GM21528 (cell line): ENCODE measurements around the gene ACTN1.
"Not testable (repeated sequence)": the region's sequence is repeated elsewhere in the genome, so short reads cannot be mapped to it uniquely, and the experiment has no call there.

Experiments
- ATAC-seq: cut with Tn5 transposase; IDR thresholded peaks from one replicate; pipeline ENCODE4 v1.9.1; 2021; ENCODE audit warnings: mild to moderate bottlenecking, moderate library complexity; ENCODE audit not compliant: unreplicated experiment, low FRiP score

Gene ACTN1

DNA sequence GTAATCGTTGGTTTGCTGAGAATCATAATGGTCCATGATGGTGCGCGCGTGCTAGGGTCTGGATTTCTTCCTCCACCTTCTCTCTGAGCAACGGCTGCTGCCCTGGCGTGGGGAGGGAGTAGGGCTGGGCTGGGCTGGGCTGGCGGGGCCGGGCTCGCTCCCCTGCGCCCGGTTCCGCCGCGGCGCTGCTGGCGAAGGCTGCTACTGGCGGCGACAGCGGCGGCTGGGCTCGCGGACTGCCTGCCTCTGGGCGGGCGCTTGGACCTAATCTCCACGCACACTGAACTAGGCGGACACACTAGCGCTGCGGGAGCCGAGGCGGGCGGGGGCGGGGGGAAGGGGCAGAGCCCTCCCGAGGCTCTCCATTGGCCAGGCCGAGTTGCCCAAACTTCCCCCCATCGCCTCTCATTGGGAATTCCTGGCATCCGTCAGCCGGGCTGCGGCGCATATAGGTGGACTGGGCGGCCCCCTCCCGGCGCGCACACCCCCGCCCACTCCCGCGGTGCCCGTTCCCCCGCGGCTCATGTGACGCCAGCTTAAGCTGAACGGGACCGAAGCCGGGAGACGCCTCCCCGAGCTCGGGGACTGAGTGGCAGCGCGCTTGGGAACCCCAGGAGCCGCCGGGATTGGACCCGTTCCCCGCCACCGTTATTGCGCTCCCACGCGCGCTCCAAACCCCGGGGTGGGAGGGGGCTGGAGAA is at the start of gene ACTN1:
Gene ACTN1, minus strand, starts transcription at position 282 of the 701 bp plus-strand sequence. Its CDS starts 246 bp downstream, at position 36.
- no peak for ATAC-seq

DNA sequence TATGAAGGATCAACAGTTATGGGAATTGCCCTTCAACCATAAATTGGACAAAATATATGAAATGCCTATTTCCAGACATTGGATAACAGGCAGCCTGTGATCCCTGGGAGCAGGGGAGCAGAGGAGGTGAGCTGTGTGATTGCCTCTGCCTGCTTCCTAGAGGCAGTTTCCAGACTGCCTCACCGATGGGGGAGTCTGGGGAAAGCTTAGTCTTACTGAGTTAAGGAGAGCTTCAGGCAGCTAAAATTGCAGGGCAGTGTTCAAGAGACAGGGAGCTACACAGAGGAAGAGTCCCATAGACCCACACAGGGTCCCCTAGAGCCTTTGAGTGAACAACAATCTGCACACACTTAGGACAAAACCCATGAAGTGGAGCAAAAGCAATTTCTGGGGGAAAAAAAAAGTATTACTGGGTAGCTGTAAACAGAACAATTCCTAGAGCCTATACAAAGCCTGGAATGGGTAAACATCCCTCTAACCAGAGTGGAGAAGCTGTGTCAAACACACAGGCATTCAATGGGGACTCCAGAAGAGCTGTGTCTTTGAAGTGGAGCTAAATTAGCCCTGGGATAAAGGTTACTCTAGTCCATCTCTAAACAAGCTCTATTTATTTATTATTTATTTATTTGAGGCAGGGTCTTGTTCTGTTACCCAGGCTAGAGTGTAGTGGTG is 48.3 kb upstream of the ACTN1 start:
- ATAC-seq: no peak

DNA sequence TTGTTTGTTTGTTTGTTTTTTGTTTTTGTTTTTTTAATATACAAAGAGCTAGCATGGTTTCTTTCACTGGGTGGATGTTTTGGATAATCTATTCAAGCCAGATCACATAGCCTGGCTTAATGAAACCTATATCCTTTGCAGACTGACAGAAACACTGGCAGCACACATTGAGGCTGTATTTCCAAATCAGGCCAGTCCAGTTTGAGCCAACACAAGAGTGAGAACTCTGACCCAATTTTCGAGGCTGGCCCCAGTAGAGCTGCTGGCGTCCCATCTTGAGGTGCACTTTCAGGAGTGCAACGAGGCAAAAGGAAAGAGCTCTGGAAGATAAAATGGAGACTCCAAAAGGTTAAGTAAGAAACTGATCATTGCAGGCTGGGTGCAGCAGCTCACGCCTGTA is 43.9 kb upstream of the ACTN1 start:
- ATAC-seq: no peak

DNA sequence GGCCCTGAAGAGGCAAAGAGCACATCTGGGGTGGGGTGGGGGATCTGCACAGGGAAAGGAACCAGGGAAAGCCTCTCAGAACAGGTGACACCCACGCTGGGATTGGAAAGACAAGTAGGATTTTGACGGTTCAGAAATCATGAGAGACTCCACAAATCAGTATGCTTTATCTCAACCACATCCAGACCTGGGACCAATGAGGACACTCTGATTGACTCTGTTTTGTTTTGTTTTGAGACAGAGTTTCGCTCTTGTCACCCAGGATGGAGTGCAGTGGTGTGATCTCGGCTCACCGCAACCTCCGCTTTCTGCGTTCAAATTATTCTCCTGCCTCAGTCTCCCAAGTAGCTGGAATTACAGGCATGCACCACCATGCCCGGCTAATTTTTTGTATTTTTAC is 43.0 kb upstream of the ACTN1 start:
- not testable (repeated sequence) for ATAC-seq

DNA sequence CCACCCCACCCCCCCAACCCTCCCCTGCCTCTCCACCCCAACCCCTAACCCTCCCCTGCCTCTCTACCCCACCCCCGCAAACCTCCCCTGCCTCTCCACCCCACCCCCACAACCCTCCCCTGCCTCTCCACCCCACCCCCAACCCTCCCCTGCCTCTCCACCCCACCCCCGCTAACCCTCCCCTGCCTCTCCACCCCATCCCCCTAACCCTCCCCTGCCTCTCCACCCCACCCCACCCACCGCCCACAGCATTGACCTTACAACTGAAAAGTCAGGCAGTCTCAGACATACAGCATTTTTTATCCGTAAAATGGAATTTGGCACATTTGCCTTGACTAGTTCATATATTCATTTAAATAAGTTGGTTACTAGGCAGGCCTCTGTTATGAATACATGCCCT is 38.6 kb upstream of the ACTN1 start:
- no peak for ATAC-seq

DNA sequence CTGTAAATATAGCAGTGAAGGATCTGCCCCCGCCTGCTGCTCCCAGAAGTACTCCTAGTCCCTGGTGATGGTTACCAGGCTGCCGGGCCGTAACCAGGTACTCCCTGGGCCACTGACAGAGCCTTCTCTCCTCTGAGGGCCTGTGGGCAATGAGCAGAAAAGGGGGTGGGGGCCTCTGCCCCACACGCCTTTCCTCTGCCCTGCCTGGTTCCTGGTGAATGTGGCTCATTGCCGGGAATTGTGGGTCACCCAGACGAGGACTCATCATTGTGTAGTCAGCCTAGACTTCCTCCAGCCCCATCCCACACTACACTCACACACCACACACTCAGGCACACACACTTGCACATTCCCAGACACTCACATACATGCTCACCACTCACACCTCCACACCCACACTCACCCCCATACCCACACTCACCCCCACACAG is 35.7 kb upstream of the ACTN1 start:
- ATAC-seq: no peak

DNA sequence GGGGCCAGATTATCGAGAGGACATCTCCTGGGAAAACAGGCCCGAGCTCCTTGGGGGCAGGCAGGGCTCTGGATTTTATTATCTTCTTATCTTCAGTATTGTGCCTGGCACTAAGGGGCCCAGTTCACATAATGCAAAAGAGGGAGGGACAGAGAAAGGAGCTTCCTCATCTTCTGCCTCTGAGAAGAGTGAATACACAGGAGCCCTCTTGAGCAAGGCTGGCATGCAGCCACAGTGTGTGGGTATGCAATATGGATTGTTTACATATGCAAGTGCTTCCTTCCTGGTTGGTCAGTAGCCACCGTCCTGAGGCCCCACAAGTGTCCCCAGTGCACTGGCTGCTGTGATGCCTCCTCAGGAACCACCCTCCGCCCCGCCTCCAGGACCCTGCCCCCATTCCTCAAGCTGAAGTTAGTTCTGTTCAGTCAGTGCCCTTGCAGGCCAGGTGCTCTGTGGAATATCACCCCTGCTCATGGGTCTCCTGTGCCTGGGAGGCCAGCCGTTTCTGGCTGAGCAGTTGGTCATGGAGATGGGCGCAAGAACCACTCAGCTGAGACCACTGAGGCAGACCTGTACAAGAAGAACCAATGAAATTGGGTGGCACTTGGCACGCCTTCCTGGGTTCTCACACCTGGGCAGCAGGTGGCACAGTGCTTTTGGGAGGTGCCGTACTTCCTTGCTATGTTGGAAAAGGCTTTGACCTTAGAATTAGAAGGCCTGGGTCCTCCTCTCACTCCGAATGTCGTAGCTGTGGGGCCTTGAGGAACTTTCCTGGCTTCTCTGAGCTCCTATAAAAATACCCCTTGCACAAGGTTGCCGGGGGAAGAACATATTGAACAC is 35.1 kb upstream of the ACTN1 start:
- ATAC-seq: no peak

DNA sequence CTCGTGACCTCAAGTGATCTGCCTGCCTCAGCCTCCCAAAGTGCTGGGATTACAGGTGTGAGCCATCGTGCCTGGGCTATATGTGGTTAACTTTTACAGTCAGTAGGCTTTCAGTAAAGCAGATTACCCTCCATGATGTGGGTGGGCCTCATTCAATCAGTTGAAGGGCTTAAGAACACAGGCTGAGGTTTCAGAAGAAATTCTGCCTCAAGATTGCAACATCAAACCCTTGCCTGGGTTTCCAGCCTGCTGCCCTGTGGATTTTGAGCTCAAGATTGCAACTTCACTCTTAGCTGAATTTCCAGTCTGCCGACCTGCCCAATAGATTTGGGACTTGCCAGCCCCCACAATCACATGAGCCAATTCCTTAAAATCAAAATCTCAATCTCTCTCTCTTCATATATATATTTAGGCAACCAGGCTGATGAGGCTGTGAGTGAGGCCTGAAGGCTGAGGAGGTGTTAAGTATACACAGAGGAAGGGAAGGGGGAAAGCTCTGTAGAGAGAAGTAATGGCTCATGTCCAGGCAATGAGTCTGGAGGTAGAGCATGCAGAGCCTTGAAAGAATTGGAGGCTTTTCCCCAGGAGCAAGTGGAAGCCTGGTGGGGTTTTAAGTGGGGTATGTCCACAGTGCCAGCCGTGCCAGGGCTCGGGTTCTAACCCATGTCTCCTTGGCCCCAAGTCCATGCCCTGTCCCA is 33.3 kb upstream of the ACTN1 start:
- ATAC-seq: no peak

DNA sequence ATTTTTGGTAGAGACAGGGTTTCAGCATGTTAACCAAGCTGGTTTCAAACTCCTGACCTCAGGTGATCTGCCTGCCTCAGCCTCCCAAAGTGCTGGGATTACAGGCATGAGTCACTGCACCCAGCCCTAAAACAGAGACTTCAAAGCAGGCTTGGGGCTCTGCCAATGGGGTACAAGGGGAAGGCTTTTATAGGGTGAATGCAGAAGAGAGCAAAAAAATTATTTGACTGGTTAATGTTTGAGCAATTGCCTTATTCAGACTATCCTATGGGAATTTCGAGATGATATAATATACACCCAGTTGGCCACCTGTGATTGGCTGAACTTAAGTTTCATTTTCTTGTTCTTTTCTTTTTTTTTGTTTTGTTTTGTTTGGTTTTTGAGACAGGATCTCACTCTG is 31.5 kb upstream of the ACTN1 start:
- no peak for ATAC-seq

DNA sequence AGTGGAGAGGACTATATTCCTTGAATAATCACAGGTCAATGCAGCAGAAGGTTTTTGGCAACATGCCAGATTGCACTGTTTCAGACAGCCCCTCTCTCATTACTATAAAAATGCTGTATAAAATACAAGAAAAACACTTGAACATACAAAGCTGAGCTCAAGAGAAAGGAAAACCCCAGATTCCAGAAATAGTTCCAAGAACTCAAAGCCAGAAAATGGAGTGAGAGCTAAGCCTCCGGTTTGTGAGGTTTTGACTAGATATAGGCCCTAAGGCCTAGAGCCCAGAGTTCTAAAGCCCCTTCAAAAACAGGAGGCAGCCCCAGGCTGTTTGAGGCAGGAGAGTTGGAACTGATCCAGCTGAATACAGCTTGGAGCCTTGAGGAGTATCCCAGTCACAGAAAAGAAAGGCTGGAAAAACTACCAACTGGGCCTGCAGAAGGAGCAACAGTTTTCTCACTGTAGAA is 29.4 kb upstream of the ACTN1 start:
- ATAC-seq: no peak

DNA sequence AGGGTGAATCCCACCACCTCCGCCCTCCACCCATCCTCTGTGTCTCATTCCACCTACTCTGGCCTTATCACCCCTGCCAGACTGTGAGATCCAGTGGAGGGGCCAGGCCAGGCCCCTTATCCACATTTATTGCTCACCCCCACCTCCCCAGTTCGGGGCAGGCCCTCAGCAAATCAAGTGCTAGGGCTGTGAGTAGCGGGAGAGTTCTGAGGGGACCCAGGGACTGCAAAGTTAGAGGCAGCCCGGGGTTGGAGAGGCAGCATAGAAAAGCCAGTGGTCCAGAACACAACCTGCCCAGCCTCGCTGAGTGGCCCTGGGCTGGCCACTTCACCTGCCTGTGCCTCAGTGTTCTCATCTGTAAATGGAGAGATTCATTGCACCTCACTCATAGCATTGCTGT is 27.2 kb upstream of the ACTN1 start:
- ATAC-seq: no peak

DNA sequence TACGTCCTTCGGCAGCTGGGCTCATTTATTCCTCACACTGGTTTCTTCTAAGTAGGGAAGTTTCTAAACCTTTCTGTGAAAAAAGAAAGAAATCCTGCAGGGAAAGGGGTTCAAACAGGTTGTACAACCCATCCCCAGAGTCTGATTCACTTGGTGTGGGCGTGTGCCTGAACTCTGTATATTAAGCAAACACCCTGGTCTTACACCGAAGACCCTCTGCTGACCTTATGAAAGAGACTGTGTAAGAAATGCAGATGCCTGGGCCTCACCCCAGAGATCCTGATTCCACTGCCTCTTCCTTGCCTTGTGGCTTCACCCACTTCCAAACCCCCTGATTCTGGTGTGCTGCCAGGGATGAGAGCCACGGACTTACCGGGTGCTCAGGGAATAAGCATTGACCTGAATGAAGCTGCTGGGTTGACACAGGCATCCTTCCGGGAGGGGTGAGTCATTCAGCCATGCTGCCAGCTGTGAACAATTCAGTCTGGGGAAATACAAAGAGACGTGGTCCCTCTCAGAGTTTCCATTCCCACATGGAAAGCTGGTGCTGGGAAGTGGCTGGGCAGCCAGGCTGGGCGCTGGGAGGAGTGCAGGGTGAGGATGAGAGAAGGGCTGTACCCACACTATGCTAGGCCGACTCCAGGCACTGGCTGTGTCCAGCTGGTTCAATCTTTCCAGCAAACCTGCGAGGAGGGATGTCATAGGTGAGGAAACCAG is 26.5 kb upstream of the ACTN1 start:
- no peak for ATAC-seq

DNA sequence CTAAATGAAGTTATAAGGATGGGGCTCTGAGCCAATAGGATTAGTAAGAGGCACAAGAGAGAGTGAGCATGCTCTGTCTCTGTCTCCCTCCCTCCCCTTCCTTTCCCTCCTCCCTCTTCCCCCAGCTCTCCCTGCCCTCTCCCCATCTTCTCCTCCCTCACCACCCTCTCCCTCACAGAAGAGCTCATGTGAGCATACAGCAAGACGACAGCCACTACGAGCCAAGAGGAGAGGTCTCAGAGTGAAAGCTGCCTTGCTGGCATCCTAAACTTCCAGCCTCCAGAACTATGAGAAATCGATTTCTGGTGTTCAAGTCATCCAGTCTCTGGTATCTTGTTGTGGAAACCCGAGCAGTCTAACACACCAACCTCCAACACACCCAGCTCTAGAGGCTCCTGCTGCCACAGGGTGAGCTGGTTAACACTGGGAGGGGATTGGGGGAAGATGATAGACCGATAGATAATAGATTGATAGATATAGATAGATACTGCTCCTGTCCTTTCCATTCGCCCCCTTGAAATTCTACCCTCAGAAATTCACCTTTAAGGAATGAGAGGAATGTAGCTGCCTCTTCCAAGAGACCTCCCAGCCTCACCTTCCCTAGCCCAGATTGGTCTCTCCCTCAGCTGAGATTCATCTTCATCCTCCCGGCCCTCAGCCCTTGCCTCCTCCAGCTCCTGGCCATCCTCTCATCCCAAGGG is 25.8 kb upstream of the ACTN1 start:
- no peak for ATAC-seq

DNA sequence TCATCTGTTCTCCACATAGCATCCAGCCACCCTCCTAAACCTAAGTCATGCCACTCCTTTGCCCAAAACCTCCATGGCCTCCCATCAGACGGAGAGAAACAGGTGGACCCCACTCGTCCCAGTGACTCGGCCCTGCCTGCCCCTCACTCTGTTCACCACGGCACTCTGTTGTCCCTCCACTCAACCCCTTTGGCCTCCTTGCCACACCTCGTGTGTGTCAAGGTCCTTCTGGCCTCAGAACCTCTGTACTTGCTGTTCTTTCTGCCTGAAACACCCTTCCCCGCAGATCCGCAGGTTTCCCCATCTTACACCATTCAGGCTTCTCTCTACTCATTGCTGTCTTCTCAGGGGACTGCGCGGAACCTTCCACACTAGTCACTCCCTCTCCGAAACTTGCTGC is 24.5 kb upstream of the ACTN1 start:
- ATAC-seq: no peak

DNA sequence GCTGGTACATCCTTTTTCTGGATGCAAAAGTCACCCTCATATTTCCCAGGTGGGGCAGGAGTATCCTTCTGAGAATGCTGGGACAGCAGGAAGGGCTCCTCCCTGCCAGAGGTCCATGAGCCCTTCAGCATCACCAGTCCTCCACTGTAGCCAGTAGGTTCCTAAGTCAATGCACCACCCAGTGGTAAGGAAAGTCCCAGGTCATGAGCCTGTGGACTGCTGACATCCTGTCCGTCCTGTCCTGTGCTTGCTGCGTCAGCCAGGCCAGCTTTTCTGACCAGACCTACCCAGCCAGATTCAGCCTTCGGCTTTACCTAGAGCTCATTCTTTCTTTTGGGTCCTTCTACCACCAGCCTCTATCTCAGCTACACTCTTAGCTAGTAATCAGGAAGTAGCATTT is 23.0 kb upstream of the ACTN1 start:
- no peak for ATAC-seq

DNA sequence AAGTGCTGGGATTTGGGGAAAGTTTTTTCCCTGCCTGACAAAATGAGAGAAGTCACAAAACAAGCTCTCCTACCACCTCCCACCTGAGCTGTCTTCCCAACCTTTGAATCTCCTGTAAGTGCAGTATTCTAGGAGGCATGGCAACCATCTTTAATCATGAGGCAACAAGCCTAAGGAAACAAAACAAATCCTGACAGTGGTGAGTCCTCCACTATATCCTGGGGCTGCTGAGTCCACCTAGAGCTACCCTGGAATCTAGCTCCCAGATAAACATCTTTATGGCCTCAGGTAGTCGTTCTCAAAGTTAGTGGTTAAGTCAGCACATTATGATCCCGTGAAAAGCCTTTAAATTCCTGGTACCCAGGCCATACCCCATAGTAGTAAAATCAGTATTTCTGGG is 22.3 kb upstream of the ACTN1 start:
- ATAC-seq: no peak

DNA sequence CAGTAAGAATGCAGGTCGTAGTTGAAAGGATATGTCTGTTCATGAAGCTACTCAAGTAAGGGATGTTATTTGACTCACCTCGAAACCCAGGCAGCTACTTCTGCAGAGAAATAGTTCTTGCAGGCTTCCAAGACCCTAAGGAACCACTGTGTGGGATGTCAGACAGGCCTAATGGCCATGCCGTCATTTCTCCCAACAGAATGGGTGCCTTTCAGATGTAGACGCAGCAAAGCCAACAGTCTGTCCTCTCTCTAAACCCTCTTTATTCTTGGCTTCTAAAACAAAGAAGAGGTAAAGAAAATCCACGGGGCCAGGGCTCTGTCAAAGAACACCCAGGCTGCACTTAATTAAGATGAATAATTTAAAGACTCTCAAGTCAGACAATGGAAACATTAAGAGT is 19.0 kb upstream of the ACTN1 start:
- no peak for ATAC-seq

DNA sequence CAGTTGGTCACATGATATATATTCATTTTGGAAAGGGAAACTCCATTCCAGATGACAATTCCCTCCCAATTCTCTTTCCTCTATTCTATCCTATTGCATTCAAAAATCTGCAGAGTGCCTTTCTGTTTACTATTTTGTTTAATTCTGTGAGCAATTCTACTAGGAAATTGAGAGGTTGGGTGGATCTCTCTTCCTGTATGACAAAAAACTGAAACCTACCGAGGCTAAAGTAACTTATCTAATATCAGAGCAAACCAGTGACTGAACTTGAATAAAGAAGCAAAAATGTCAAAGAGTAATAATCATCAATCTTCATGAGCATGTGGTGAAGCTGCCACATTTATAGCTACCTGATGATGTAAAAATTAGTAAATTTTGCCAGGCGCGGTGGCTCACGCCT is 16.6 kb upstream of the ACTN1 start:
- no peak for ATAC-seq

DNA sequence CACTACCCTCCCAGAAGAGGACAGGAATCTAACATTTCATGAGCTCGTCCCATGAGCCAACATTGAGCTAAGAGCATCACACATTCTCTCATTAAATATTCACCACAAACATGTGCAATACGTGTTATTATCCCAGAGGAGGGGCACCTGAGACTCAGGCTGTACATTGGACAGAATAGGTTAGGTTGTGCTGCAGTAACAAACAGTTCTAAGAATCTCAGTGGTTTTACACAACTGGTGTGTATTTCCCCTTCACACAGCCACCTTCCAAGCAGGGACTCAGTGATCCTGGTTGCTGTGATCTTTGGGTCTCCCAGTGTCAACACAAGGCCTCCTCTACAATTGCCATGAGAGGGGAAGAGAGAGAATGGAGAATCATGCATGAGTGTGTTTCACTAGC is 15.0 kb upstream of the ACTN1 start:
- no peak for ATAC-seq

DNA sequence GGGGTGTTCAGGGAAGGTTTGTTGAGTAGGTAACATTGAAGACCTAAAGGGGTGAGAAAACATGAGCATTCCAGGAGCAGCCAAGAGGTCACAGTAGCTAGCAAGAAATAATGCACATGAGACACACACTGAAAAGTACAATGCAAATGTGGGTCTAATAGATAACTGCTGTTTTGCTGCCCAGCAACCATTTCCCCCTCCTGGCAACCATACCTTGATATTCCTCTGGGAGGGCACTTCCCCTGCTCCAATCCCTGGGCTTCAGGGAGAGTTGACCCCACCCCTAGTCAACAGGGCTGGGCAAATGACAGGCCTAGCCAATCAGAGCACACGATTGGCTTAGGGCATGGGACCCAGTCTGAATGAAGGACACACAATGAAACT is 8.5 kb upstream of the ACTN1 start:
- no peak for ATAC-seq
